Omental fat pad (tissue), 4 donors: Measurements from ENCODE around the gene EIF4E2. TPM values are rescaled to one million over a fixed set of nuclear protein-coding genes. Genes with fewer than 3 reads are reported as not detected.

Experiments
- ATAC-seq: fragments of 150-250 bp; one replicate; pipeline ENCODE4 v1.9.1; 2016; ENCODE audit warnings: mild to moderate bottlenecking, moderate library complexity; ENCODE audit not compliant: low FRiP score
- DNase-seq: peaks from one replicate; pipeline ENCODE4 v3.0.0-alpha.2; 2019; ENCODE audit warnings: low spot score
- CTCF ChIP-seq, 3 donors: fragments of 450-650 bp; IDR thresholded peaks; one replicate each; pipeline ENCODE4 v1.5.1; 2016 to 2017; ENCODE audit warnings: antibody characterized with exemption in 3 of 3, mild to moderate bottlenecking in 3 of 3, moderate library complexity in 2 of 3
- total RNA-seq, 4 donors: library from RNA; depleted of rRNA; stranded (reverse); fragments of >200 nt; gene quantifications; one replicate each; pipeline ENCODE4 v1.1.0, GENCODE V29; 2016

EIF4E2 gene
- total RNA-seq, 4 donors from 2014 or later, result 32.2 to 45.4 (median 37.8) TPM

GRCh38 chr2:232551250-232551638 is 755 bp downstream of the EIF4E2 start:
- no peak for TF ChIP-seq CTCF (IDR thresholded peaks at IDR 0.05)
- no peak for ATAC-seq
- no peak for DNase-seq

DNA sequence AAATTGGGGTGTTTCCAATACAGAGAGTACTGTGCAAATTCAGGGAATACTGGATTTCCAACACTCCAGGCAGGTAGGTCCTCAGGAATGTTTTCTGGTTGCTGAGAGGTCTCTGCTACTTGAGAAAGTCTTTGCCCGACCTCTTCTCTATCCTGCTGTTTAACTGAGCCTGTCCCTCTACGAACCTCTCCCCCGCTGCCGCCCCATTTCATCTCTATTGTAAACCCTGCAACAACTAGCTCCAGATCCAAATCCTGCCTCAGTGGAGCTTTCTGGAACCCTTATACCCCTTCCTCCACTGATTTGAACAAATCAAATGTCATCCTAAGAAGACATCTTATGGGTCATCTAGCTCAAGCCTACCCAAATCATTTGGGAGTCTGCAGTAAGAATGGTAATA is 1.3 kb downstream of the EIF4E2 start:
- TF ChIP-seq CTCF (IDR thresholded peaks at IDR 0.05), result no peak
- no peak for ATAC-seq
- DNase-seq, result no peak

DNA sequence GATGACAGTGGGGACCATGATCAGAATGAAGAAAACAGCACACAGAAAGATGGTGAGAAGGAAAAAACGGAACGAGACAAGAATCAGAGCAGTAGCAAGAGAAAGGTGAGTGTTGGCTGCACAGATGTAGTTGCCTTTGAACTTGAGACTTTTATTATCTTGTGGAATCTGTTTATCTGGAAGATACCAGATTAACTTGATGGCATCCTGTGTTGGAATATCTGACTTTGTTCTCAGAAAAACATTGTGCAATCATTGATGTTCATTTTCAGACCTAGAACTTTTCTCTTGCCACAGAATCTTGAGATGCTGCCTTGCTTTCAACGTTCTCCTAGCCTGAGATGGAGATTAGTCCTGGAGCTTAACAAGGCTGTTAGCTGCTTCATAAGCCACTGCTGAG is 5.9 kb downstream of the EIF4E2 start:
- ATAC-seq (no peak), DNase-seq (no peak)
- TF ChIP-seq CTCF (IDR thresholded peaks at IDR 0.05), result no peak

DNA sequence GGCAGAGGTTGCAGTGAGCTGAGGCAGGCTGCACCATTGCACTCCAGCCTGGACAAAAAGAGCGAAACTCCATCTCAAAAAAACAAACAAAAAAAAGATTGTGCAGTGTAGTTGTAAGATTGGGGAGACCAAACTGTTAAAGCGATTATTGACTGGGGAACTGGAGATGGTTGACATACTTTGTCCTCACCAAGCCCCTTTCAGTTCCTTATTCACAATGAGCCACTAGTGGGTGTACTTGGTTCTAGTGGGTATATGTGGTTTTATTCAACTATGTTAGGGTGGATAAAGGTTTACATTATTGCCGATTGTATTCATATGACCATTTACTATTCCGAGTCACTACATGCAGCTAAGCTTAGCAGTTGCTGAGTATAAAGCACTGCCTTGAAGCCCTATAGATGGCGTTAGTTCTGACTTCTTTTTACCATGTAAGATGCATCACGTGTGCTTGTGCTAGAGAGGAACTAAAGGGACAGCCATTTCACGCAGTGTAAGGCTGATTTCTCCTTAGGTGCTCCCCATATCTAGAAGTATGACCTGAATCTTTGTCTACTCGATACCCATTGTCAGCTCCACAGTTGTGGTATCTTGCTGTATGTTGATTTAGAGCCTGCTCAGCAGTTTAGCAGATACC is 12.1 kb downstream of the EIF4E2 start:
- ATAC-seq, result no peak
- TF ChIP-seq CTCF (IDR thresholded peaks at IDR 0.05), result no peak
- DNase-seq, result no peak

DNA sequence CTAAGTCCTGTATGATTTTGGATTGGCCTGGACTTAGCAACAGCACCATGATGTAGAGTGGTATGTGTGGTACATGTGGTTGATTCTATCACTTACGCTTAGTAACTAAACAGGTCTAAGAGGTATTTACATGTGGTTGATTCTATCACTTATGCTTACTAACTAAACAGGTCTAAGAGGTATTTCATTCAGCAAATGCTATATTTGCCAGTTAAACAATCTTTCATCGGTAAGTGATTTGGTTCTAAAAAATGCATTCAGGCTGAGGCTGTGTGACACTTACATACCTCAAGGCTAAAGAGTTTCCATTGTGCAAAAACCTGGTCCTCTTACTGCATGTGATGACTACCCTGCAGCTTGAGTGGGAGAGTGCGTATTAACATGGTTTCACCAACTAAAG is 13.1 kb downstream of the EIF4E2 start:
- no peak for TF ChIP-seq CTCF (IDR thresholded peaks at IDR 0.05)
- DNase-seq (no peak), ATAC-seq (no peak)

- DNase-seq (no peak), ATAC-seq (no peak)
- no peak for TF ChIP-seq CTCF (IDR thresholded peaks at IDR 0.05)
Measured at GRCh38 chr2:232567721-232568120, 17.2 kb downstream of the EIF4E2 start.

- DNase-seq, result no peak
- no peak for TF ChIP-seq CTCF (IDR thresholded peaks at IDR 0.05)
- ATAC-seq, result peak; percentile 63
Measured at GRCh38 chr2:232568161-232568560, 17.7 kb downstream of the EIF4E2 start.
